Fibroblast of mammary gland (primary cell): ENCODE results near the gene MRTO4.
"Not testable (repeated sequence)": the region's sequence is repeated elsewhere in the genome, so short reads cannot be mapped to it uniquely, and the experiment has no call there.

Experiments
- DNase-seq: peaks from one replicate; pipeline ENCODE4 v3.0.0-alpha.2; 2010; ENCODE audit warnings: low read depth
- H3K4me3 ChIP-seq: 2 replicates; pipeline ENCODE4 v1.5.1; 2011; ENCODE audit warnings: low read depth, mild to moderate bottlenecking, low read length, moderate library complexity; ENCODE audit not compliant: control insufficient read depth
- CTCF ChIP-seq: conservative IDR thresholded peaks from 2 replicates; pipeline ENCODE4 v1.5.1; 2011; ENCODE audit warnings: low read depth, low read length, inconsistent platforms; ENCODE audit not compliant: control insufficient read depth, insufficient read depth

Gene MRTO4

GRCh38 chr1:19250629-19251304 is 838 bp upstream of the MRTO4 start:
- no peak for TF ChIP-seq CTCF
- no peak for DNase-seq
- peak overlapping the region; percentile 94 for H3K4me3 ChIP-seq

- no peak for DNase-seq
- no peak for TF ChIP-seq CTCF
- no peak overlapping the region for H3K4me3 ChIP-seq
Measured at GRCh38 chr1:19254416-19254815, 2.8 kb downstream of the MRTO4 start.

- no peak overlapping the region for H3K4me3 ChIP-seq
- no peak for DNase-seq
- no peak for TF ChIP-seq CTCF
Measured at GRCh38 chr1:19255288-19255687, 3.7 kb downstream of the MRTO4 start.

GRCh38 chr1:19256301-19256700 is 4.7 kb downstream of the MRTO4 start:
- not testable (repeated sequence) for H3K4me3 ChIP-seq, DNase-seq

- DNase-seq = peak; percentile 76
- TF ChIP-seq CTCF = no peak
- H3K4me3 ChIP-seq = no peak overlapping the region
Measured at GRCh38 chr1:19257178-19257914, 5.7 kb downstream of the MRTO4 start.

GRCh38 chr1:19258353-19258752 is 6.7 kb downstream of the MRTO4 start:
- H3K4me3 ChIP-seq = no peak overlapping the region
- TF ChIP-seq CTCF = no peak
- no peak for DNase-seq
